Stimulated activated CD8-positive, alpha-beta memory T cell treated with anti-CD3 and anti-CD28 coated beads, Interleukin-15, amount 100 ng/mL, for 48 hours (primary cell): ENCODE data around the gene RTBDN.

Experiments used
- DNase-seq, 2 donors: peaks; one replicate each; pipeline ENCODE4 v3.0.0-alpha.2; 2020; ENCODE audit warnings: low read depth in 2 of 2

Gene RTBDN

DNA sequence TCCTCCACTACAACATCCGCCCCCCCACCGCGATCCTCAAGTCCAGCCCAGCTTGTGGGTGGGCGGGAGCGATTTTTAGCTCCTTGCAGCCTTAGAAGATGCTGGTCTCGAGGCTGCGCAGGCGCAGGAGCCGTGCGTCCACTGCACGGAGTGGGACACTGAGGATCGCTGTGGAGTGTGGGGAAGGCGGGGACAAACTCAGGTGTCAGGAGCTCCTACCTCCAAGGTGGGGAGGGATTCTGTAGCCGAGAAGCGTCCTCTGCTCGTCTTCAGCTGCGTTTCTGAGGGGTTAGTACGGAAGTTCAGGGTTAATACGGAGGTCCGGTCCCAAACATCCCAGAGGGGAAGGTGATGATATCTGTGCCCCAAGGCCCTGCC lies at the start of gene RTBDN:
TSS of gene RTBDN (minus strand) at position 14 of the 378 bp plus-strand sequence. CDS start 4,600 bp downstream, outside the sequence.
- DNase-seq = no peak

GRCh38 chr19:12882589-12882988 lies 48.2 kb upstream of the RTBDN start:
- no peak for DNase-seq

GRCh38 chr19:12881172-12881808 lies 46.9 kb upstream of the RTBDN start, which contains the start of gene DNASE2:
Gene DNASE2, minus strand, starts transcription at chr19:12881449. Its CDS starts 74 bp downstream, at chr19:12881375.
- peak; percentile 81 to 85 for DNase-seq

DNA sequence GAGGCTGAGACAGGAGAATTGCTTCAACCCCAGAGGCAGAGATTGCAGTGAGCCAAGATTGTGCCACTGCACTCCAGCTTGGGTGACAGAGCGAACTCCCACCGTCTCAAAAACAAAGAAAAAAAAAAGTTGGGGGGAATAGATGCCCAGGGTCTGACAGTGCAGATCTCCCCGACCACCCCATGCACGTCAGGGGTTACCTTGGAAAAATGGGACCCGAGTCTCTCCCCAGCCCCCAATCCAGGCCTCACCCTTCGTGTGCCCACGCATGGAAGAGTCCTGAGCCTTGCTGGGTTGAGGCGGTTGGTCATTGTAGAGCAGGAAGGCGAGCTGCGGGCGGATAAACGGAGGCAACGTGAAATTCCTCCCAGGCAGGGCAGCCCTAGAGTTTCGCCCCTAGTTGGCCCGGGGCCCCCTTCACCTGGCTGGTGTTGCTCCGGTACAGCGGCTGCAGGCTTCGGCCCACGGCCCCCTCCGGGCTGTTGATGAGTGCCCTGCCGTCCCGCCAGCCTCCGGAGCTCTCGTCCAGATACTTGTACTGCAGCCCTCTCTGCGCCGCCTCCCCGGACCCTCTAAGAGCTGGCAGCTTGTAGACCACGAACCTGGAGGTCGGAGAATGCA lies 46.3 kb upstream of the RTBDN start:
- DNase-seq = no peak

DNA sequence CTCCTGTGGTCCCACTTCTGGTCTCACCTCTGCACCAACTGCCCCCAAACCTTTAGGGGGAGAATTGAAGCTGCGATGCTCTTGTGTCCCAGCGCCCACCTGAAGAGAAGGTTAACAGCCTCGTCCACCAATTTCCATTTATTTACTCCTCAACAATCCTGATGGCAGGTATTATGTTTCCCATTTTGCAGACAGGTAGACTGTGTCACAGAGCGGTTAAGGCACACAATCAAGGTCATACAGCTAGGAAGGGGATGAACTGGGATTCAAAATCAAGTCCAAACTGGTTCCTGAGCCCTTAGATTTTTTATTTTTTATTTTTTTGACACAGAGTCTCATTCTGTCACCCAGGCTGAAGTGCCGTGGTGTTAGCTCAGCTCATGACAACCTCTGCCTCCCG lies 40.7 kb upstream of the RTBDN start:
- no peak for DNase-seq

DNA sequence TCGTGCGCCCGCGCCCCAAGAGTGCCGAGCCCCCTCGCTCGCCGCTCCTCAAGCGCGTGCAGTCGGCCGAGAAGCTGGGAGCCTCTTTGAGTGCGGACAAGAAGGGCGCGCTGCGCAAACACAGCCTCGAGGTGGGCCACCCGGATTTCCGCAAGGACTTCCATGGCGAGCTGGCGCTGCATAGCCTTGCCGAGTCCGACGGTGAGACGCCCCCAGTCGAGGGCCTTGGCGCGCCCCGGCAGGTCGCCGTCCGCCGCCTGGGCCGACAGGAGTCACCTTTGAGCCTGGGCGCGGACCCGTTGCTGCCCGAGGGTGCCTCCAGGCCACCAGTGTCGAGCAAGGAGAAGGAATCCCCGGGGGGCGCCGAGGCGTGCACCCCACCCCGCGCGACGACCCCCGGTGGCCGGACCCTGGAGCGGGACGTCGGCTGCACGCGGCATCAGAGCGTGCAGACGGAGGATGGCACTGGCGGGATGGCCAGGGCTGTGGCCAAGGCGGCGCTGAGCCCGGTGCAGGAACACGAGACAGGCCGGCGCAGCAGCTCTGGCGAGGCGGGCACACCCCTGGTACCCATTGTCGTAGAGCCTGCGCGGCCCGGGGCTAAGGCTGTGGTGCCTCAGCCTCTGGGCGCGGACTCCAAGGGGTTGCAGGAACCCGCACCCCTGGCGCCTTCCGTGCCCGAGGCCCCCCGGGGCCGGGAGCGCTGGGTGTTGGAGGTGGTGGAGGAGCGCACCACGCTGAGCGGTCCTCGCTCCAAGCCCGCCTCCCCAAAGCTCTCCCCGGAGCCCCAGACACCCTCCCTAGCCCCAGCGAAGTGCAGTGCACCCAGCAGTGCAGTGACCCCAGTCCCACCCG lies 39.7 kb upstream of the RTBDN start:
- DNase-seq = no peak

- peak in 1 of 2 donors; percentile 42 for DNase-seq
Measured at GRCh38 chr19:12872941-12873890, 38.8 kb upstream of the RTBDN start.

DNA sequence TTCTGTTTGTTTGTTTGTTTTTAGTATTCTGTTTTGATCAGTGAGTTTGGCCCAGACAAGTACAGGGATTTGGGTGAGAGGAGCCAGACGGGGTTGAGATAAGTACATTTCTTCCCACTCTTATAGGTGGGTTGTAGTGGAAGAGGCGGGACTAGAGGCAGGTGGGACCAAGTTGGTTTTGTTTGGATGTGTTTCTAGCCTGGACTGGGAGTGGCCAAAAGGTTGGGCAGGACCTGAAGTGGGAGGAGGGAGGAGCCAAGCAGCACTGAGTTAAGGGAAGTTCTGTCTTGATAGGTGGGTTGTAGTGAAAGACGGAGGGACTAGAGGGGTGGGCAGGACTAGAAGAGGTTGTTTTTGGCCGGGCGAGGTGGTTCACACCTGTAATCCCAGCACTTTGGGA lies 37.9 kb upstream of the RTBDN start:
- DNase-seq = no peak

GRCh38 chr19:12871681-12872080 lies 37.3 kb upstream of the RTBDN start:
- DNase-seq = no peak

DNA sequence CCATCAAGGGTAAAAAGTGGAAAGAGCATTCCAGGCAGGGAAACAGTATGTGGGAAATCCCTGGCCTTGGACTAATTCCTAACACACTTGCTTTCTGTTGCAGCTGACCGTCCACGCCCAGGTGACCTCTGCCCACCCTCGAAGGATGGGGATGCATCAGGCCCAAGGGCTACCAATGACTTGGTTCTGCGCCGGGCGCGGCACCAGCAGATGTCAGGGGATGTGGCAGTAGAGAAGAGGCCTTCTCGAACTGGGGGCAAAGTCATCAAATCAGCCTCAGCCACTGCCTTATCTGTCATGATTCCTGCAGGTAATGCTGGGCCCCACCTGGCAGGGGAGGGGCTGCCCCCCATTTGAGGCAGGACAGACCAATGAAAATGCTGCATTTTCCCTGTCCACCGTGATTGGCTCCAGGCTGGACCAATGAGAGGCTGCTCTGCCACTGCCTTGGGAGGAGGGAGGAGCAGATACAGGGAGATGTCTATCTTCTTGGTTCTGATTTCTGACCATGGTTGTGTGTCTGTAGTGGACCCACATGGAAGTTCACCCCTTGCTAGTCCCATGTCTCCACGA lies 34.2 kb upstream of the RTBDN start:
- DNase-seq = peak in 1 of 2 donors; percentile 22

- DNase-seq = peak in 1 of 2 donors; percentile 60
Measured at GRCh38 chr19:12867120-12868099, 33.0 kb upstream of the RTBDN start.

DNA sequence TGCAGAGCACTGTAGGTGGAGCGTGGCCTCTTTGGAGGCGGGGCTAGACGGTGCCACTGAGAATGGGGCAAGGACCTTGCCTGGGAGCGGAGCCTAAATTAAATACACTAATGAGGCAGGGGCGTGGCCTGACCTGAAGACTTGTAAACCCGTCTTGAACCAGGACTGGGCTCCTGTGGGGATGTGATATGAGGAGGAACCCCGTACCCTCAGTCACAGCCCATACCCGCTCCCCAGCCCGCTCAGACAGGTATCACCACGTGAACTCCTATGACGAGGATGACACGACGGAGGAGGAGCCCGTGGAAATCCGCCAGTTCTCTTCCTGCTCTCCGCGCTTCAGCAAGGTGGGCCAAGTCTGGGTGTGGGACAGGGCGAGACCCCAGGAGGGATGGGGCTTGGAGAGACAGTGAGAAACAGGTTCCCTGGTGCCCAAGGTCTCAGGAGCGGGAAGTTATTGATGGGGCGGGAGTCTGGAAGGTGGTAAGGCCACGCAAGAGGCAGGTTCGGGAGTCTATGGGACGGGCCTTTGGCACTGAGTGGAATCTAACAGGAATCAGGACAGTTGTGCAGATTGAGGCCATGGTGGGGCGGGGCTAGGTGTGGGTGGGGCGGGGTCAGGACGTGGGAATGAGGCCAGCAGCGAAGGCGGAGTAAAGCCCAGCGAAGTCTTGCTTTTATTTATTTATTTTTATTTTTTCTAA lies 32.2 kb upstream of the RTBDN start:
- DNase-seq = no peak

GRCh38 chr19:12865746-12866415 lies 31.5 kb upstream of the RTBDN start:
- DNase-seq = no peak

- DNase-seq = no peak
Measured at GRCh38 chr19:12864721-12865715, 30.6 kb upstream of the RTBDN start.

DNA sequence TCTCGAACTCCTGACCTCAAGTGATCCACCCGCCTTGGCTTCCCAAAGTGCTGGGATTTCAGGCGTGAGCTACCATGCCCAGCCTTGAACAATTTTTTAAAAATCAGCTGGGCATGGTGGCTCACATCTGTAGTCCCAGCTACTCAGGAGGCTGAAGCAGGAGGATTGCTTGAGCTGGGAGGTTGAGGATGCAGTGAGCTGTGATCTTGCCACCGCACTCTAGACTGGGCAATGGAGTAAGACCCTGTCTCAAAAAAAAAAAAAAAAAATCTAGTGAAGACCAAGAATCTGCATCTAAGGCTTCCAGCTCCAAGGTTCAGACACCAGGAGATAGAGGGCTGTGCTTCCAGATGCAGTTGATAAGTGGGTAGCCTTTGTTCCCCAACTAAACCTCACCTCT lies 29.8 kb upstream of the RTBDN start:
- no peak for DNase-seq

DNA sequence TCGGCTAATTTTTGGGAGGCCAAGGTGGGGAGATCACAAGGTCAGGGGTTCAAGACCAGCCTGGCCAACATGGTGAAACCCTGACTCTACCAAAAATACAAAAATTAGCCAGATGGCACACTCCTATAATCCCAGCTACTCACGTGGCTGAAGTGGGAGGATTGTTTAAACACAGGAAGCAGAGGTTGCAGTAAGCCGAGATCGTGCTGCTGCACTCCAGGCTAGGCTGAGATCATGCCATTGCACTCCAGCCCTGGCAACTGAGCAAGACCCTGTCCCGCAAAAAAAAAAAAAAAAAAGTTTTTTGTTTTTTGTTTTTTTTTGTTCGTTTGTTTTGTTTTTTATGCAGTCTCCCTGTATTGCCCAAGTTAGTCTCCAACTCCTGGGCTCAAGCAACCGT lies 25.2 kb upstream of the RTBDN start:
- no peak for DNase-seq
